ENCODE results near the gene SLC39A11. TPM values are rescaled to one million over a fixed set of nuclear protein-coding genes. Genes with fewer than 3 reads are reported as not detected.

SLC39A11 gene
- polyA plus RNA-seq, 1 of the 3 experiments (the other 2 are of a cell fraction) = 23.5 TPM

GRCh38 chr17:73074566-73074965 lies 17.9 kb downstream of the SLC39A11 start:
- H3K9ac ChIP-seq = no peak overlapping the region
- no peaks in the 10 kb centered on the region for H3K79me2 ChIP-seq (ENCODE audit: insufficient read depth)
- no peaks in the 10 kb centered on the region for H3K9me3 ChIP-seq
- no peak for DNase-seq
- no peaks in the 10 kb centered on the region for H3K9me2 ChIP-seq
- ChIA-PET POLR2A (no interaction called here), CTCF (interaction anchor here (1.1 to 1.4 kb wide), 3 partner anchors 9 to 115 kb away, joined by 3 to 5 read pairs (median 4); no protein-coding TSS in a partner anchor)
- peaks cover 0 to 8% of the 10 kb centered on the region in 2 experiments; a peak in 1 of 4 replicates for H3K4me1 ChIP-seq (ENCODE audit: control insufficient read depth in 1 of 2, insufficient read depth in 2 of 2, low read depth in 1 of 2, low read length in 1 of 2)
- no peak overlapping the region for H3K4me2 ChIP-seq
- WGBS (ENCODE audit: low lambda C conversion rate) = 90% methylated on average over 2 of the region's 2 CpGs
- H3F3A ChIP-seq (replicated peaks; ENCODE audit: insufficient read depth) = no peaks in the 10 kb centered on the region
- H2AFZ ChIP-seq (ENCODE audit: low read depth) = no peak overlapping the region
- TF ChIP-seq MXI1 (IDR thresholded peaks at IDR 0.05; ENCODE audit: low read depth, low read length) = no peak
- no peak for TF ChIP-seq RXRA (IDR thresholded peaks at IDR 0.05; ENCODE audit: borderline replicate concordance, low read depth)
- no peak for TF ChIP-seq JUND (IDR thresholded peaks at IDR 0.05)
- TF ChIP-seq NFIC (IDR thresholded peaks at IDR 0.05; ENCODE audit: borderline replicate concordance) = no peak
- no peak for TF ChIP-seq MAX (IDR thresholded peaks at IDR 0.05; ENCODE audit: low read depth)
- TF ChIP-seq RAD21 (IDR thresholded peaks at IDR 0.05; ENCODE audit: low read length) = no peak
- no peak for TF ChIP-seq TCF12 (IDR thresholded peaks at IDR 0.05)
- TF ChIP-seq RCOR1 (IDR thresholded peaks at IDR 0.05; ENCODE audit: low read length) = no peak
- TF ChIP-seq TEAD4 (IDR thresholded peaks at IDR 0.05; ENCODE audit: borderline replicate concordance, insufficient read depth) = no peak
- TF ChIP-seq USF1 (IDR thresholded peaks at IDR 0.05; ENCODE audit: borderline replicate concordance, low read depth) = no peak
- no peak for TF ChIP-seq SIN3A (IDR thresholded peaks at IDR 0.05; ENCODE audit: borderline replicate concordance, low read depth, low read length)
- TF ChIP-seq RFX5 (IDR thresholded peaks at IDR 0.05; ENCODE audit: low read length) = no peak
- TF ChIP-seq GATA2 (CRISPR knock-in tag; IDR thresholded peaks at IDR 0.05) = no peak
- TF ChIP-seq, protein P1, sequence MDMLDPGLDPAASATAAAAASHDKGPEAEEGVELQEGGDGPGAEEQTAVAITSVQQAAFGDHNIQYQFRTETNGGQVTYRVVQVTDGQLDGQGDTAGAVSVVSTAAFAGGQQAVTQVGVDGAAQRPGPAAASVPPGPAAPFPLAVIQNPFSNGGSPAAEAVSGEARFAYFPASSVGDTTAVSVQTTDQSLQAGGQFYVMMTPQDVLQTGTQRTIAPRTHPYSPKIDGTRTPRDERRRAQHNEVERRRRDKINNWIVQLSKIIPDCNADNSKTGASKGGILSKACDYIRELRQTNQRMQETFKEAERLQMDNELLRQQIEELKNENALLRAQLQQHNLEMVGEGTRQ (IDR thresholded peaks at IDR 0.05; ENCODE audit: borderline replicate concordance, low read depth, low read length) = no peak
- no peak for TF ChIP-seq MEF2A (IDR thresholded peaks at IDR 0.05; ENCODE audit: borderline replicate concordance, low read depth)
- no peak for TF ChIP-seq FOXJ3 (CRISPR knock-in tag; IDR thresholded peaks at IDR 0.05)
- no peak for TF ChIP-seq FOXM1 (IDR thresholded peaks at IDR 0.05; ENCODE audit: low read depth)
- no peak for TF ChIP-seq SMC3 (IDR thresholded peaks at IDR 0.05; ENCODE audit: low read depth, low read length)
- no peak for TF ChIP-seq GABPA (IDR thresholded peaks at IDR 0.05; ENCODE audit: low read depth)
- H3K27ac ChIP-seq (ENCODE audit: low read depth in 2 of 2, low read length in 1 of 2) = no peak overlapping the region
- no peaks in the 10 kb centered on the region for H4K20me1 ChIP-seq (ENCODE audit: insufficient read depth)
- H3K27me3 ChIP-seq (ENCODE audit: insufficient read depth) = no peaks in the 10 kb centered on the region
- H3K4me3 ChIP-seq (ENCODE audit: low read depth in 2 of 2, low read length in 1 of 2) = no peak overlapping the region
- H3K36me3 ChIP-seq (replicated peaks in 1 of 2; ENCODE audit: control insufficient read depth in 1 of 2, insufficient read depth in 2 of 2, low read length in 1 of 2) = peaks cover 3 to 6% of the 10 kb centered on the region in 2 experiments
